Measurements from ENCODE around the gene USP20. TPM values are rescaled to one million over a fixed set of nuclear protein-coding genes. Genes with fewer than 3 reads are reported as not detected.
A peak's percentile ranks its signal among the peaks of the same experiment; 100 is the strongest.

Gene USP20
- total and polyA plus RNA-seq, 2 experiments from 2014 or later, result 32.7 to 47.3 TPM

- peaks cover 12% of the 10 kb centered on the region for H3K36me3 ChIP-seq
- no peaks in the 10 kb centered on the region for H3K27me3 ChIP-seq
- DNase-seq (ENCODE audit: low read depth in 1 of 2, low spot score in 1 of 2), result peak in 1 of 2 donors; percentile 37
- H3K9me3 ChIP-seq (ENCODE audit: low read depth), result no peaks in the 10 kb centered on the region
- H3K4me3 ChIP-seq, result no peak overlapping the region
- TF ChIP-seq, protein P1, sequence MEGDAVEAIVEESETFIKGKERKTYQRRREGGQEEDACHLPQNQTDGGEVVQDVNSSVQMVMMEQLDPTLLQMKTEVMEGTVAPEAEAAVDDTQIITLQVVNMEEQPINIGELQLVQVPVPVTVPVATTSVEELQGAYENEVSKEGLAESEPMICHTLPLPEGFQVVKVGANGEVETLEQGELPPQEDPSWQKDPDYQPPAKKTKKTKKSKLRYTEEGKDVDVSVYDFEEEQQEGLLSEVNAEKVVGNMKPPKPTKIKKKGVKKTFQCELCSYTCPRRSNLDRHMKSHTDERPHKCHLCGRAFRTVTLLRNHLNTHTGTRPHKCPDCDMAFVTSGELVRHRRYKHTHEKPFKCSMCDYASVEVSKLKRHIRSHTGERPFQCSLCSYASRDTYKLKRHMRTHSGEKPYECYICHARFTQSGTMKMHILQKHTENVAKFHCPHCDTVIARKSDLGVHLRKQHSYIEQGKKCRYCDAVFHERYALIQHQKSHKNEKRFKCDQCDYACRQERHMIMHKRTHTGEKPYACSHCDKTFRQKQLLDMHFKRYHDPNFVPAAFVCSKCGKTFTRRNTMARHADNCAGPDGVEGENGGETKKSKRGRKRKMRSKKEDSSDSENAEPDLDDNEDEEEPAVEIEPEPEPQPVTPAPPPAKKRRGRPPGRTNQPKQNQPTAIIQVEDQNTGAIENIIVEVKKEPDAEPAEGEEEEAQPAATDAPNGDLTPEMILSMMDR (IDR thresholded peaks at IDR 0.05; ENCODE audit: low read depth, low read length), result no peak
- H3K4me1 ChIP-seq (ENCODE audit: low read depth), result no peaks in the 10 kb centered on the region
- H3K27ac ChIP-seq, result no peak overlapping the region
Observed at GRCh38 chr9:129849901-129850300, 14.6 kb downstream of the USP20 start.

- Histone ChIP-seq H3K9me3 (ENCODE audit: low read depth) (no peaks in the 10 kb centered on the region), H3K4me3 (no peak overlapping the region), H3K4me1 (ENCODE audit: low read depth) (no peaks in the 10 kb centered on the region), H3K27me3 (no peaks in the 10 kb centered on the region), H3K27ac (no peak overlapping the region), H3K36me3 (peaks cover 18% of the 10 kb centered on the region)
- no peak for DNase-seq (ENCODE audit: low read depth in 1 of 2, low spot score in 1 of 2)
- TF ChIP-seq, protein P1 (IDR thresholded peaks at IDR 0.05; ENCODE audit: low read depth, low read length), result no peak
Observed at GRCh38 chr9:129850821-129851550, 15.7 kb downstream of the USP20 start.

- H3K4me3 ChIP-seq, result no peak overlapping the region
- no peaks in the 10 kb centered on the region for H3K9me3 ChIP-seq (ENCODE audit: low read depth)
- TF ChIP-seq, protein P1 (IDR thresholded peaks at IDR 0.05; ENCODE audit: low read depth, low read length), result no peak
- DNase-seq (ENCODE audit: low read depth in 1 of 2, low spot score in 1 of 2), result no peak
- no peaks in the 10 kb centered on the region for H3K27me3 ChIP-seq
- H3K4me1 ChIP-seq (ENCODE audit: low read depth), result no peaks in the 10 kb centered on the region
- no peak overlapping the region for H3K27ac ChIP-seq
- H3K36me3 ChIP-seq, result peaks cover 18% of the 10 kb centered on the region
Observed at GRCh38 chr9:129851821-129852220, 16.6 kb downstream of the USP20 start.

DNA sequence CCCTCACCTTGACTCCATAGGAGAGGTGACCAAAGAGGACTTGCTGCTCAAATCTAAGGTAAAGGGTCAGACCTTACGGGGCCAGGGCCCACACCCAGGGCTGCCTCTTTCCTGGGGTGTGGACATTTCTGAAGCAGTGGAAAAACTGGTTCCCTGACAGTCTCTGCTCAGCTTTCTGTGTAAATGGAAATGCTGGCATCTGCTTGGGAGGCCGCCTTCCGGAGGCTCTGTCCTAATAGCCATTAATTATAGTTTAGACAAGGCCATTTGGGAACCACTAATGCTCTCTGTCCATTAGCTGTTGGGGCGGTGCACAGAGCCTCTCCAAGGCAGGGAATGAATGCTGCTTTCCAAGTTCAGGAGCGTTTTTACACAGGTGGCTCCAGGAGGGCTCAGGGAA lies 17.3 kb downstream of the USP20 start:
- TF ChIP-seq, protein P1 (IDR thresholded peaks at IDR 0.05; ENCODE audit: low read depth, low read length), result no peak
- Histone ChIP-seq H3K36me3 (peaks cover 18% of the 10 kb centered on the region), H3K4me3 (no peak overlapping the region), H3K27me3 (no peaks in the 10 kb centered on the region), H3K27ac (no peak overlapping the region), H3K9me3 (ENCODE audit: low read depth) (no peaks in the 10 kb centered on the region), H3K4me1 (ENCODE audit: low read depth) (no peaks in the 10 kb centered on the region)
- DNase-seq (ENCODE audit: low read depth in 1 of 2, low spot score in 1 of 2), result no peak

DNA sequence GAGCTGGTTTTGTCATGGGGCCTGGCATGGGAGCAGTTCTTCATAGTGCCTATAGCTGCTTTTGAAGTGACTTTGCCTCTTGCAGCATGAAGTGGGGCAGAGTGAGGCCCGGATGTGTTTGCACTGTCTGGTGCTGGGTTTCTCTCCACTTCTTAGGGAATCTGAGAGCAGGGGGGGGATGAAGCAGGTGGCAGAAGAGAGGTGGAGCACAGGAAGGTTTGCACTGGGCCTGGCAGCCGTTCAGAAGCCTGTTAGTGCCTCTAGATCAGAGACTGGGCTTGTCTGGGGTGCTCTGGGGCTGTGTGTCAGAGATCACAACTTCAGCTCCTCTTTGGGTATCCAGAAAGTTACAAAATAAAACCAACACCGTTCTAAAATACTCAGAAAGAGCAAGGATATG lies 18.4 kb downstream of the USP20 start:
- Histone ChIP-seq H3K4me3 (no peak overlapping the region), H3K27ac (no peak overlapping the region), H3K27me3 (no peaks in the 10 kb centered on the region), H3K36me3 (peaks cover 19% of the 10 kb centered on the region), H3K4me1 (ENCODE audit: low read depth) (no peaks in the 10 kb centered on the region), H3K9me3 (ENCODE audit: low read depth) (no peaks in the 10 kb centered on the region)
- no peak for DNase-seq (ENCODE audit: low read depth in 1 of 2, low spot score in 1 of 2)
- TF ChIP-seq, protein P1 (IDR thresholded peaks at IDR 0.05; ENCODE audit: low read depth, low read length), result no peak

Measured in cardiac muscle cell (in vitro differentiated cells and primary cell).